ENCODE results near the gene BEAN1.

- TF ChIP-seq CTCF (conservative IDR thresholded peaks at IDR 0.05; ENCODE audit: low read depth in 2 of 2) = no peak
- TF ChIP-seq EZH2 (IDR thresholded peaks at IDR 0.05; ENCODE audit: low read depth, unreplicated experiment) = no peak
- TF ChIP-seq REST (IDR thresholded peaks at IDR 0.05; ENCODE audit: unreplicated experiment) = no peak
- no peak for TF ChIP-seq POLR2AphosphoS5 (IDR thresholded peaks at IDR 0.05; ENCODE audit: low read depth)
- no peak for TF ChIP-seq EZH2phosphoT487 (IDR thresholded peaks at IDR 0.05; ENCODE audit: unreplicated experiment)
- no peak for TF ChIP-seq CREB1 (CRISPR knock-in tag; IDR thresholded peaks at IDR 0.05; ENCODE audit: low read depth)
- TF ChIP-seq NANOG (IDR thresholded peaks at IDR 0.05; ENCODE audit: borderline replicate concordance) = no peak
- TF ChIP-seq ETS1 (IDR thresholded peaks at IDR 0.05) = no peak
- TF ChIP-seq ZNF114 (CRISPR knock-in tag; IDR thresholded peaks at IDR 0.05) = no peak
- TF ChIP-seq ZNF331 (CRISPR knock-in tag; IDR thresholded peaks at IDR 0.05; ENCODE audit: low read depth) = no peak
- no peak for TF ChIP-seq STAT1 (IDR thresholded peaks at IDR 0.05; ENCODE audit: unreplicated experiment)
Observed at GRCh38 chr16:66380421-66380820, 46.7 kb upstream of the BEAN1 start.

Measured in GM23338 (cell line).